Neural progenitor cell (in vitro differentiated cells): ENCODE measurements around the gene NSRP1.

Experiments
- CTCF ChIP-seq: fragments of 200-600 bp; sonication (generic); IDR thresholded peaks from 2 replicates; pipeline ENCODE4 v1.5.1; 2017; ENCODE audit warnings: antibody characterized with exemption, mild to moderate bottlenecking
- EZH2 ChIP-seq: fragments of 200-600 bp; sonication (generic); IDR thresholded peaks from 2 replicates; pipeline ENCODE4 v1.6.1; 2017; ENCODE audit warnings: antibody characterized with exemption, mild to moderate bottlenecking, moderate library complexity
- EZH2phosphoT487 ChIP-seq: fragments of 200-600 bp; sonication (generic); IDR thresholded peaks from 2 replicates; pipeline ENCODE4 v1.6.1; 2017; ENCODE audit warnings: antibody characterized with exemption

- no peak for TF ChIP-seq CTCF
- no peak for TF ChIP-seq EZH2
- no peak for TF ChIP-seq EZH2phosphoT487
Measured at GRCh38 chr17:30084788-30085187, 31.8 kb upstream of the NSRP1 start.
